Suppressor macrophage treated with lipopolysaccharide for 1 hour (primary cell): Measurements from ENCODE around the gene OR2T10.
A peak's percentile ranks its signal among the peaks of the same experiment; 100 is the strongest.
"Not testable (repeated sequence)": the region's sequence is repeated elsewhere in the genome, so short reads cannot be mapped to it uniquely, and the experiment has no call there.

Experiments used
- DNase-seq, 3 donors: peaks; one replicate each; pipeline ENCODE4 v3.0.0-alpha.2; 2020 to 2022

Gene OR2T10

GRCh38 chr1:248597589-248597988, at the start of gene OR2T10:
OR2T10 (minus strand) TSS chr1:248597700; CDS start chr1:248593768, 3,932 bp downstream.
- DNase-seq, result no peak

DNA sequence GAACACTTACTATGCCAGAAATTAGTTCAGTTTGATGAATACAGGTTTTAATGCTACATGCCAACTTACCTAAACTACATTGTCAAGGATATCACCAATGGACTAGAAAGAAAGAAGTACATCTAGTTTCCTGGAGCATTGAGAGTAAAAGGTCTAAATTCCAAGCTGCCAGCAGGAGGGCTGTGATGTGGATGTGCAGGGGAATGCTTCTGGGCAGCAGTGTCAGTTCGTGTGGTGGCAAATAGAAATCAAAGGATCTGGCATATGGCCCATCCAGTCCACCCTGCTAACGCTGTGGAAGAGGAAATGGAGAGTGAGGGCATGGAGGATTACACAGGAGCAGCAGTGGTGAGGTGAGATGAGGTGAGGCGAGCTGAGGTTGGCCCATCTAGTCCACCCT, 47.7 kb upstream of the OR2T10 start, which contains the start of gene OR2T35:
TSS of gene OR2T35 (minus strand) at position 101 of the 400 bp plus-strand sequence. CDS start 6,020 bp downstream, outside the sequence.
- not testable (repeated sequence) for DNase-seq

DNA sequence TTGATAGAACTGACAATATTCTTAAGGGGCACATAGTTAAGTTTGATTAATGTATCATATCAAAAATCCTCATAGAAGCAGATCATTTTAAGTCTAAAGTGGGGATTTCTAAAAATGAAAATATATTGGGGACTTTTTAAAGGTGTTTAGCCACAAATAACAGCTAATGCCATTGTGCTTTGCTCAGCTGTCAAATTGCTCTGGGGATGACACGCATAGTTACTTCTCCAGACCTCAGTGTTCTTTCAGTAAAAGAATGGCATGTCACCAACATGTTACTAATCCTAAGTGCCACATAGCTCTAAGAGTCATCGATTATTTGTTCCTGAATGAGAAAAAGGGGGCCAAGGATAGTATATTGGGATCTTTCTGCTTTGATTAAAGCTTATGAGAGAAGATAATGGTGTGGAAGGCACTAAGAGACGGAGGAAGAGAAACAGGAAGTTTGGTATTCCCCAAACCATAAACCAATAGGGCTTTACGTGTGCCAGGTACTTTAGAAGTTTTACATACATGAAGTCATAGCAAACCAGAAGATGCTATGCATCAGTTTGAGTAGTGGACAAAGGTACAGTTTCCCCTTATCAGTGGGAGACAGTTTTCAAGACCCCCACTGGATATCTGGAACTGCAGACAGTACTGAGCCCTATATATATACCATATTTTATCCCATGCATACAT, 45.6 kb upstream of the OR2T10 start:
- DNase-seq, result not testable (repeated sequence)

DNA sequence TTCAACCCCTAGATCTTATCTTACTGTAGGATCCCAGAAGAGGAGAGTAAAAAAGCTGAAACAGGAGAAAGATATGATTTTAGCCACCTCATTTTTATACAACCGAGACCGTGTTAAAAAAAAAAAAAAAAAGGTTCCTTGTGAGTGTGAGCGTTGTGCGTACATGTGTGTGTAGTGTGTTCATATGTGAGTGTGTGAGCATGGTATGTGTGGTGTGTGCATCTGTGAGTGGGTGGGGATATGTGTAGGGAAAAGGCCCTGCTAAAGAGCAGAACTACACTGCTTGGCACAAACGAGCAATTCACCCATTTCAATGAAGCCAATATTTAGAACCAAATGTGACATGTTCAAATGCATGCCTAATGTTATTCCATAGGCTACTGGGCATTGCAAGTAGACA, 44.1 kb upstream of the OR2T10 start:
- DNase-seq, result not testable (repeated sequence)

DNA sequence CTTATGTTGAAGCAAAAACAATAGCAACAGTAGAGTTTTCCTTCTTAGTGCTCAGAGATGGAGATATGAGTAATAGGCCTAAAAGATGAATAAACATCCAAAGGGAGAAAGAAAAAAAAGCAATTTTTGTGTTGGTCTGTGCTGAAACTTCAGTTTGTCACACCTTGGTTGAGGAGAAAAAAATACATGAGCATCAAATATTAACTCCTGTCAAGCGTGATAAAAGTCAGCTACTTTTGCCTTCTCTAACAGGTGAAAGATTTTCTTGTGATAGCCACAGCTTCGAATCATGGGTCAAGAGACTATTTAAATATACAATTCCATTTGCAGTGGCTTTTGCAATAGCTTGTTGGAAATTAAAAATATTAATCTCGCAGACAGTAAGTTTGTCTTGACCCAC, 43.4 kb upstream of the OR2T10 start:
- not testable (repeated sequence) for DNase-seq

- not testable (repeated sequence) for DNase-seq
These were observed 42.2 kb upstream of the OR2T10 start for GRCh38 chr1:248639652-248640051.

DNA sequence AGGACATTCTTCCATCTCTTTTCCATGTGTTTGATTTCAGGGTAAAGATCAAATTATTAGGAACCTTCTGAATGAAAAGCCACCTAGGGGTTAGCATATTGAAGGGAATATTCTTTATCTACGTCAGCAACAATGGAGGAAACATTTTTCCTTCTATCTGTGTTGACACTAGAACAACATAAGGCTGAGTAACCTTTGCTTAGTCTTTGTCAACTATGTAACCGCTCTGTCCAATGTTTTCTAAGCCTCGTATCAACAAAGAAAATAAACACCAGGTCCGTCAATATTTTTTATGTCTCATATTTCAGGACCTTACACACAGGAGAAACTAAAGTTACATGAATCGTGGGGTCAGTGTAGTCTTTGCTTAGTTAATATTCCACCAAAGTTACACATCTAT, 39.1 kb upstream of the OR2T10 start:
- not testable (repeated sequence) for DNase-seq

- not testable (repeated sequence) for DNase-seq
These were observed 37.5 kb upstream of the OR2T10 start, which contains the start of gene OR2T11 for GRCh38 chr1:248634991-248635390. OR2T11 (minus strand) TSS chr1:248635091; CDS start chr1:248627128, 7,963 bp downstream.

DNA sequence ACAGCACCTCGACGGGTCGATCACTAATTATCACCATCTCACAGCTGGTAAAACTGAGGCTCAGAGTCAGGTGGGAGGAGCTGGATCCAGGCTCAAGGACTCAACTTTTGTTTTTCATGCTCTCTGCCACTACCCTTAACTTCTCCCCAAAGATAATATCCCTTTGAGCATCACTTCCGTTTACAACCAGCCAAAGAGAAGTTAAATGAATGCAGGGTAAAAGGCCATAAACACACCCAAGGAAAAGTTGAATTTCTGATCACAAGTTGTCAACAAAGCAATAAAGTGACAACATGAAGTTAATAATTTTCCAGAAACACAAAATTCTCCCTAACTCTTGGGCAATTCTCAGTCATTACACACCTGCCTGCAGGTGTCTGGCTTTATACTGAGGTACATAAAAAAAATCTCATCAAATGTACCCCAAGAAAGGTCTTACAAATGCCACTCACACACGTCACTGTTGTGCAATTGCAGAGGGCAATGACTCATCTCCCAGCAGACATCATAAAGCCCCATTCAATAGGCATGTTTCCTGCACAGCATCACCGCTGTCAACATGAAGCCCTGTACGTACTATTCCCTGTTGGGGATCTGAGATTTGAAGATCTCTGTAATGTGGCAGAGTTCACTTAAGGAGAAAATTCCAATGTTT, 34.0 kb upstream of the OR2T10 start:
- peak; percentile 47 to 61 (median 58) for DNase-seq

GRCh38 chr1:248630551-248630950, 33.1 kb upstream of the OR2T10 start:
- DNase-seq, result no peak

DNA sequence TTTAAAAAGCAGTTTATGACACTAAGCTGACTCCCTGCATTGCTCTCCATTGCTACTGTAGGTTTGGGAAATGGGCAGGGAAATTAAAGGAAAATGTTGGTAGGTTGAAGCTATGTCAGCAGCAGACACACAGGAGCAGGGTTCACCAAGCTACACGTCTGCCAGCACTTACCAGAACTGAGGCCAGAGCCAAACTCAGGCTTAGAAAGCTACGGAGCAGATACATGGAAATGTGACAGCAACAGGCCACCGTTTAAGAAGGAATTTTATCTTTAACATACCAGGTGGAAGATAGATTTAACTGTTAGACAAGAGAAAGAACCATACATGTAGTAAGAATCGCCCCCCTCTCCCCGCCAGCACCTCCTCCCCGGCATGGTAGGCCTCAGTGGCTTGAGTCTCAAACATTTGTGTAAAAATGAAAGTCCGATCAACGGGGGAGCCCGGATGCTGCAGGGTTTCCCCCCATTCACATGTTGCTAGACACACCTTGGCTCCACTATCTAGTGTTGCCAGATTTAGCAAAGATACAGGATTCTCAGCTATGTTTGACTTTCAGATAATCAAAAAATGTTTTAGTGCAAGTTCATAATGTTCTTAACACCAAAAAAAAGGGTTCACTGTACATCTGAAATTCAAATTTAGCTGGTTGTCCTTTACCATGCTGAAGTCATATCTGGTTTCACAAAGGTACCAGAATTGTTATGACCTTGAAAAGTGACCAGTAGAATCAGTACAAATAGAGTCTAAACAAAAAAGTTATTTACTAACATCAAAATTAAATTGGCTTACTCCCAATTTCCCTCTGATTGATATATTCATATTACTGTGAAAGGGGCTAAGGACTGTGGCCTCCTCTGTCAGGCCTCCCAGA, 30.7 kb upstream of the OR2T10 start:
- DNase-seq, result no peak

DNA sequence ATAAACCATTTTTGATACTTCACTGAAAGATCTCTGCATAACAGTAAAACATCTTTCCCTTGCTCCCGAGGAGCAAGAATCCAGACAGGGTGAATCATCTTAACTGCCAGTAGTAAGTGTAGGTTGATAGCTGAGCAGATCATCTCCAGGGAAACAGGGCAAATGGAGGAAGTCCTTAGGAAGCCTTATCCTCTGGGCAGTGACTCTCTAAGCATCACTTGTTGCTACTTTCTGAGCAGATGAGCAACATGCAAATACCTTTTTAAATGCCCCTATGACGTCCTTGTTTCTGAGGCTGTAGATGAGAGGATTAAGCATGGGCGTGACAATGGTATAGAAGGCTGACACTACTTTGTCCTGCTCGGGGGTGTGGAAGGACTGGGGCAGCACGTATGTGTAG, 28.5 kb upstream of the OR2T10 start:
- DNase-seq, result no peak

DNA sequence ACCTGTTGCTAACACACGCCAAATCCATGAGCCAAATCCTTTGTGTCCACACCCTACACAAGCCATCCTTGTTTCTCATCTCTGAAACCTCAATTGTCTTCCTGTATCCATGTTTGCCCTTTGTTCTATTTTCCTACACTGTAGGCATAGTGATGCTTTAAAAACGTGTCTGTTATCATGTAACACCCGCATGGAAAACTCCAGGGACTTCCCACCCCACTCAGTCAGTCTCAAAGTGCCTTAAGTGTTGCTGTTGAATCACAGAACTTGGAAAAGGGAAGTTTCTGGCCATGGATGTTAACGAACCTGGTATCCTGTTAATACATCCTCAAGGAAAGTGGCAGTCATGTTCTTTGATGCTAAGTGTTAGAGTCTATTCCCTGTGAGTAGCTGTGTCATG, 27.7 kb upstream of the OR2T10 start:
- peak in 1 of 3 donors; percentile 27 for DNase-seq

GRCh38 chr1:248622570-248623001, 25.1 kb upstream of the OR2T10 start:
- peak; percentile 56 to 69 (median 67) for DNase-seq

GRCh38 chr1:248621770-248622169, 24.3 kb upstream of the OR2T10 start:
- no peak for DNase-seq

DNA sequence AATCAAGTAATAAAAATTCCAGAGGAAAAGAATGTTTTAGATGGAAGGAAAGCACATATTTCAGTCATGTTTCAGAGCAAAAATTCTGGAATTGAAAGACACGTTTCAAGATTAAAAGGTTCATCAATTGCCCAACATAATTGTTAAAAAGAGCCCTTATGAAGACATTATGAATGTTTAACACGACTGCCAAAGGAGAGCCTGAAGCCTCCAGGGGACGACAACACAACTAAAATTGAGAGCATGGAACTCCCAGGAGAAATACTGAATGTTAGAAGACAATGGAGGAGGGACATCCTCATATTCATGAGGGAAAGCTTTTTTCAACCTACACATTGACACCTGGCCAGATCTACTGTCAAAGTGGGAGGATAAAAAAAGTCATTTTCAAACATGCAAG, 21.4 kb upstream of the OR2T10 start:
- peak; percentile 63 to 82 (median 74) for DNase-seq

GRCh38 chr1:248618119-248618518, 20.6 kb upstream of the OR2T10 start:
- DNase-seq, result no peak

DNA sequence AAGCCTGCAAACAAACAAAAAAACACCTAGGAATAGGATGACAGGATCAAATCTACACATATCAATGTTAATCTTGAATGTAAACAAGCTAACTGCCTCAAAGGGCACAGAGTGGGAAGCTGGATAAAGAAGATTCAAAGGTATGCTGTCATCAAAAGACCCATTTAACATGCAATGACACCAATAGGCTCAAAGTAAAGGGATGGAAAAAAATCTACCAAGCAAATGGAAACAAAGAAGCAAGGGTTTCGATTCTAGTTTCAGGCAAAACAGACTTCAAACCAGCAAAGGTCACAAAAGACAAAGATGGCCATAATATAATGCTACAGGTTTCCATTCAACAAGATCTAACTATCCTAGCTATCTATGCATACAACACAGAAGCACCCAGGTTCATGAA, 16.2 kb upstream of the OR2T10 start:
- no peak for DNase-seq

GRCh38 chr1:248611883-248612414, 14.4 kb upstream of the OR2T10 start:
- DNase-seq, result peak in 2 of 3 donors; percentile 21

DNA sequence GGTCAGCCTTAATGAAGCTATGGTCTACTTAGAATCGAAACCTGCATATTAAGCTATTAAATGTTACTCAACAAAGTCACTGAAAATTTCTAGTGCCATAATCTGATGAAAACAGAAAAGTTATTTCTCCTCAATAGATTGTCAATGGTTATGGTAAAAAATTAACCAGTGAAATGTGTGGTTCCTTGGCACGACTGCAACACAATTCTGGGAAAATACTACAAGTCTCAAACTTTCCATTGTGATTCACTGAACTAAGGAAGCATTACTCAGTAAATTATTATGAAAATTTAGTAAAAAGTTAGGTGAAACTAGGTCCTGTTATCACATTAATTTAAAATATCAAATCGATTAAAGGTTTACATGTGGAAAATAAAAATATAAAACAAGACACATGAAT, 12.8 kb upstream of the OR2T10 start:
- no peak for DNase-seq

GRCh38 chr1:248599396-248599795, 1.9 kb upstream of the OR2T10 start:
- no peak for DNase-seq

- peak; percentile 60 to 72 (median 71) for DNase-seq
These were observed 885 bp downstream of the OR2T10 start for GRCh38 chr1:248596615-248597014.

DNA sequence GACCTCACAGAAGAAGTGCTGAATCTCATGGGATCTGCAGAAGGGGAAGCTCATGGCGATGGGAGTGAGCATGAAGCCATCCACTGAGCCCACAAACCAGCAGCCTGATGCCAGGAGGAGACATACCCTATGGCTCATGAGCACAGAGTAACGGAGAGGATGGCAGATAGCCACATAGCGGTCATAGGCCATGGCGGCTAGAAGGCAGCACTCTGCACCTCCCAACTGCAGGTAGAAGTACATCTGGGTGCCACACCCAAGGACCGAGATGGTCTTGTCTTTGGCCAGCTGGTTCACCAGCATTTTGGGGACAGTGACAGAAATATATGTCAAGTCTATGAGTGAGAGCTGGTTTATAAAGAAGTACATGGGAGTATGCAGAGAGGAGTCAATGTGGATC, 4.3 kb downstream of the OR2T10 start:
- no peak for DNase-seq
